Bone marrow (tissue), 2 donors: ENCODE data around the gene FXYD4.

Source experiments
- DNase-seq, 2 donors: peaks; one replicate each; lab custom pipeline; 2025; lab: John Stamatoyannopoulos, UW

The FXYD4 gene

DNA sequence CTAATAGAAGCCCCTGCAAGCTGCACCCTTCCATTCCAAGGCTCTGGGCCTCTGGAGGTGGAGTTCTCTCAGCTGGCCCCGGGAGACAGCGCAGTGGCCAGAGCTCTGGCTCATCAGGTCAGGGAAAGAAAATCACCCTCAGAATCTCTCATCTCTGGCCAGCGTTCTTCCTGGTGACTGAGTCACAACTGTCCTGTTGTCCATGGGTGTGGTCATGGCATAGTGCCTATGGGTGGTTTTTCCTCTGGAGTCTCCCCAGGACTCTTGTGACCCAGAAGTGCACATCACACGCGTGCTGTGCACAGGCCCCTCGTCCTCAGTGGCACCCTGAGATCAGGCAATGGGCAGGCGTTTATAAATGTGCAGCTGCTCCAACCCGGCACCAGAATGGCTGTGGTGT, 27.4 kb upstream of the FXYD4 start:
- DNase-seq, result no peak

DNA sequence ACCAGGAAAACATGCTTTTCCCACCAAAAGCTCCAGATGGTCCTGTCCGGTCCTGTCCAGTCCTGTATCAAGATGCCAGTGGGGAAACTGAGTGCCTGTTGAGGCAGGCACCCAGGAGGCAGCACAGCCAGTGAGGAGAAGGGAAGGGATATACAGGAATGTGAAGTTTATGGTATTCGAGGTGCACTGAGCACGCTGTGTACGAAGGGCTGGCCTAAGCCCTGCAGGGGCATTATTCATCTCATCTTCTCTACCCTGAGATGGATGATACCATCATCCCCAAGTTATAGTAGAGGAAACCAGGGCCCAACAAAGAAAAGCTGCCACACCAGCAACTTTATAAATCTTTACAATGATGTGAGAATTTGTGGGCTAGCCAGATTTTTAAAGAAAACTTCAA, 23.4 kb upstream of the FXYD4 start:
- DNase-seq, result no peak

DNA sequence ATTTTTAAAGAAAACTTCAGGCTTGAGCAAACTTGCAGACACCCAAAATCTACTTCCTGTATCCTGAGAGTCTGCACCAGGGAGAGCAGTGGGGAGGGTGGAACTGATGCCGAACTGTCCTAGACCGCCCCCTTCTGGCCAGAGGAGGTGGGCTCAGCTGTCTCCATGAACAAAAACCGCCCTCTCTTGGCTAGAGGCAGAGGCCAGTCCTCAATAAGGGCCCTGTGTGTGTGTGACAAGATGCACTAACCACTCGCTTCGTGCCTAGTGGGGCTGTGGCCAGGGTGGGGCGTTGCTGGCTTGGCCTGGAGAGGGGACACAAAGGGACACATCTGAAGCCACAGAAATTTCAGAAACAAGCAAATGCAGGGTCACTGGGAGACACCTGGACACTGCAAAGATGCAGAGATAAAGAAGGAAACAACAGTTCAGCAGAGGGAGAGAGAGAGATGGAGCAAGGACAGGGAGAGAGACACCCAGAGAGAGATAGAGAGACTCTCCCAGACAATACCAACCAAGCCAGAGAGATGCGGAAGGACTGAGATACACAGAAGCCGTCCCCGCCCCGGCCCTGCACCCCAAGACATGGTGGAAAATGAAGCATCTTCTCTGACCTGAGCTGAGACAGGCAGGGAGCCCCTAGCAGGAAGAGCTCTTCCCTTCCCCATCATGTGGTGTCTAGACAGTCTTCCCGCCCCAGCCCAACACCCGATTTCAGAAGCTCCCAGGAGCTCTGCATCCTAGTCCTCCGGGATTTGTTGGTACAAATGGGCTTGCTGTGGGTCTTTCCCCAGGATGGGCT, 22.7 kb upstream of the FXYD4 start:
- peak; percentile 47 to 92 for DNase-seq

DNA sequence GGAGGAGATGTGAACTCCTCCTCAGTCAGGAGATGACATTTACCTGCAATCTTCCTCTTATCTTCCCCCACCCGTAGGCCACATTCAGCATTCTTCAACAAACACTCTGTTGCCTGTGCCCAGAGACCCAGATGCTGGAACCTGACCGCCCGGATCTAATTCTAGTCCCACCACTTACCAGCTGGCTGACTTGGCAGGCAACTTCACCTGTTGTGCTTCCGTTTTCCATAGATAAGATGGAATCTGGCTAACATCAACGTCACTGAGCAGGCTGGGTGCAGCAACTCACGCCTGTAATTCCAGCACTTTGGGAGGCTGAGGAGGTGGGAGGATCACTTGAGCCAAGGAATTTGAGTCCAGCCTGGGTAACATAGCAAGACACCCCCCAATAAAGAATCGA, 21.3 kb upstream of the FXYD4 start:
- no peak for DNase-seq

DNA sequence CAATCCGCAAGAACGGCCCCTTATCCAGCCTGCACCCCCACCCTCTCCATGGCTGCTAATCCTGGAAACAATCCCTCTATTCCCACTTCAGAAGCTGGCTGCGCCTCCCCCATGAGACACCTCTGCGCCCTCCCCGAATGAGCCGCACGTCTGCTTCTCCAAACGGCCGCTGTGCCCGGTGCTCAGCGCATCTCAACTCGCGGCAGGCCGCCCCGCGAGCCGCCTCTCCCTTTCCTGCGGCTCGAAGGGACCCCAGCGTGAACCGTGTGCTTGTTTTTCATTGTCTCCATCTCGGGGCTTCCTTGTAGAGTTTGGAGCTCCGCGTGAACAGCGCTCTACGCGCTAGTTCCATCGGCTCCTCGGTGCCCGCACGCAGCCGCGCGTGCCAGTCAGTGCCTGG, 20.8 kb upstream of the FXYD4 start:
- DNase-seq, result no peak

DNA sequence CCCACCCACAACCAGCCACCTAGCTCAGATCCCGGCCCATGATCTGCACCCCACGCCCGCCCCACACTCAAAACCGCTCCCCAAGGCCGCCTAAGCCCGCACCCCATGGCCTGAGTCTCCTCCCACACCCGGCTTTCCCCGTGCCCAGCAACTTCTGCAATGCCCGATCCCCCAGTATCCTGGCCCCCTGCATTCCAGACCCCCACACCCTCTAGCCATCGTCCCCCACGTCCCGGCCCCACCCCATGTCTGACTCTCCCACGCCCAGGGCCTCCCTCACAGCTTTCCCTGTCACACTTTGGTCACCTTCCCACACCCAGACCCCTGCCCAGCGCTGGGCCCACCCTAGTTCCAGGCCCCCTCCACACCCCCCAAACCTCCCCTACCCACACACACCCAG, 20.1 kb upstream of the FXYD4 start:
- DNase-seq, result no peak

DNA sequence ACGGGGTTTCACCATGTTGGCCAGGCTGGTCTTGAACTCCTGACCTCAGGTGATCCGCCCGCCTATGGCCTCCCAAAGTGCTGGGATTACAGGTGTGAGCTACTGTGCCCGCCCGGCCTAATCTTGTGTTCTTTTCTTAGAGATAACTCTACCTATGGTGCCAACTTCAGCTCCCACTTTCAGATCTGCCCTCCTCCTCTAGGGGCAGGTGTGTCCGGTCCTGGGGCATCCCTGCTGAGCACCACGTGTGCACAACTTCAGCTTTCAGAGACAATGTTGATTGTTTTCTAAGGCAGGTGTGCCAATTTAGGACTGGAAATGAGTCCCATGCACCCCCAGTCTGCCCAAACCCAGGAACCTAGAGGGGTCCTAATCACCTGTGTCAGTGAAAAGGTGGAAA, 18.5 kb upstream of the FXYD4 start:
- no peak for DNase-seq

DNA sequence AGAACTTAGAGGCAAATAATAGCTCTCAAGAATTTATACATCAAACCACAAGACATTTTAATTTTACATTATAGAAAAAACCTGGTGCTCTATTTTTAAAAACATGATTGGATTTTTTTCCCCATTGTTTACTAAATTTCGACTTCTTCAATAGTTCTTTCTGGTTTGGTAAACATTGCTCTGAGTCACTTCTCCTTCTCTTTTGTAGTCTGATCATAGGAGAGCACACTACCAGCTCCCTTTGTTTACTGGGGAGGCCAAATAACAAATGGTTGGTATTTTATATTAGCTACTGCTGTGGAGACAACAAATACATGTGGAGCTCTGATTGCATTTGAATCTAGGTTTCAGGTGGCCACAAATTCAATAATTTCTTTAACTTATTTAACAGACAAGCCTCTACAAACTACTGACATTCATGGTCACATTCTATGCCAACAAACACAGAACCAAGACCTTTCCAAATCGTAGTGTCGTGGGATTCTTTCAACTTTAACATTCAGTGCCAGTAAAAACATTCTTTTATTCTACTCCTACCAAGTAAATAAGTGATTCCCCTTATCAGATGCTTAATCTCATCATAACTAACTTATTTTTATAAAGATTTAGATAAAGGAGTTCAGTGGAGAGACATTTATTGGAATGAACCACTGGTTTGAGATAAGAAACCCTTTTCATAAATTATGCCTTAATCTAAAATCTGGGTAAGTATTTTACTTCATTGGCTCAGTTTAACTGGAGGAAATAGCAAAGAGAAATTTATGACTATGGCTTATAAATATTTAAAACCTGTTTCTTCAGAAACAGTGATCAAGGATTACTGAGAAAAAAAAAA, 17.7 kb upstream of the FXYD4 start:
- DNase-seq, result no peak

DNA sequence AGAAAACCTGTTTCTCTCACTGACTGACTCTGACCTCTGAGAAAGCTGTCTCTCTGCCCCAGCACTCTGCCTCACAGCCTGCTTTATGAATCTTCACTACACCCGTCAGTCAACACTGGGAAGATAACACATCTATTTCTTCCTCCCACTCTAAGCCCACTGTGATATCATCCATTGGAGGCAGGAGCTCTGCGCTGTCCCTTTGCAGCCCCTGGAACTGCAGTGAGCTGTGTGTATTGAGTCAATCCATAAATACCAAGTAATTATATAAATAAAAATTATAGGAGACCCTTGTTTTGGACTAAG, 17.2 kb upstream of the FXYD4 start:
- DNase-seq, result no peak

DNA sequence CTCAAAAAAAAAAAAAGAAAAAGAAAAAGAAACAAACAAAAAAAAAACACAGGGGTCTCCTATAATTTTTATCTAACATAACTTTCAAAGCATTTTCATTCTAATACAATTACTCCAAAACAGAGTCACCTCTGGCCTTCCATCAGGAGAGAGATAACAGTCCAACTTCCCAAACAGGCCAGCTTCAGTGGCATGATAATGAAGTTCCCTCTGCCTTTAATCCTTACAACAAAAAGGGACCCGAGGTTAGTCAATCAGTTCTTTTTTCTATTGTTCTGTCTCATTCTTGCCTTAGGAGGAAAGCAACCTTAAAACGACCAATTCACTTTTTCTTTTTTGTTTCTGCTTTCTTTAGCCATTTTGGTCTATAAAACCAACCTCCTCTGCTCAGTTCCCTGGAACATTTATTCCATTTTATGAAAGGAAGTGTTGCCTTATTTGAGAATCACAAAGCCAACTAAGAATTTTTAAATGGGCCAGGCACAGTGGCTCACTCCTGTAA, 16.5 kb upstream of the FXYD4 start:
- no peak for DNase-seq

DNA sequence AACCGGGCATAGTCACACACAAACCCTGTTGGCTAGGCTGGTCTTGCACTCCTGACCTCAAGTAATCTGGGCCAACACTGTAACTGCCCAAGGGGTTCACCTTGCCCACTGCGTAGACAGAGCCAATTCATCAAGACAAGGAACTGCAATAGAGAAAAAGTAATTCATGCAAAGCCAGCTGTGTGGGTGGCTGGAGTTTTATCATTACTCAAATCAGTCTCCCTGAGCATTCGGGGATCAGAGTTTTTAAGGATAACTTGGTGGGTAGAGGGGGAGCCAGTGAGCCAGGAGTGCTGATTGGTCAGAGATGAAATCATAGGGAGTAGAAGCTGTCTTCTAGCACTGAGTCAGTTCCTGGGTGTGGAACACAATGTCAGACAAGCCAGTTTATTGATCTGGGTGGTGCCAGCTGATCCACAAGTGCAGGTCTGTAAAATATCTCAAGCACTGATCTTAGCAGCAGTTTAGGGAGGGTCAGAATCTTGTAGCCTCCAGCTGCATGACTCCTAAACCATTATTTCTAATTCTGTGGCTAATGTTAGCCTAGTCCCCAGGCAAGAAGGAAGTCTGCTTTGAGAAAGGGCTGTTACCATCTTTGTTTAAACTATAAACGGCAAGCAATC, 15.6 kb upstream of the FXYD4 start:
- DNase-seq, result no peak

DNA sequence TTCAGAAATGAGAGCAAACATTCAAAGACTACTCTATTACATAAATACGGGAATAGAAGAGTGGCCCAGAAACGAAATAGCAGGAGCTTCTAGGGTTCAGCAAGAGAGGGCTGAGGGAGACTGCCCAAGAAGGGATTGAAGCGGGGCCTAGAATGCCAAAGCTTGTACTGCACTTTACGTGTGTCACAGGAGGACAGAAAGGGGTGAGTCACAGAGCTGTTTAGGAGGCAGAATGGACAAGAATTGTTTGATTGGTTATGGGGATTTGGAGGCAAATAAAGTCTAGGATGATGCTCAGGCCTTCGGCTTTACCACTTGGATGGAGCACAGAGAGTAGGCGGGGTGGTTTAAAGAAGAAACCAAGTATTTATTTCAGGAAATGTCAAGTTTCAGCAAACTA, 11.3 kb upstream of the FXYD4 start:
- no peak for DNase-seq

DNA sequence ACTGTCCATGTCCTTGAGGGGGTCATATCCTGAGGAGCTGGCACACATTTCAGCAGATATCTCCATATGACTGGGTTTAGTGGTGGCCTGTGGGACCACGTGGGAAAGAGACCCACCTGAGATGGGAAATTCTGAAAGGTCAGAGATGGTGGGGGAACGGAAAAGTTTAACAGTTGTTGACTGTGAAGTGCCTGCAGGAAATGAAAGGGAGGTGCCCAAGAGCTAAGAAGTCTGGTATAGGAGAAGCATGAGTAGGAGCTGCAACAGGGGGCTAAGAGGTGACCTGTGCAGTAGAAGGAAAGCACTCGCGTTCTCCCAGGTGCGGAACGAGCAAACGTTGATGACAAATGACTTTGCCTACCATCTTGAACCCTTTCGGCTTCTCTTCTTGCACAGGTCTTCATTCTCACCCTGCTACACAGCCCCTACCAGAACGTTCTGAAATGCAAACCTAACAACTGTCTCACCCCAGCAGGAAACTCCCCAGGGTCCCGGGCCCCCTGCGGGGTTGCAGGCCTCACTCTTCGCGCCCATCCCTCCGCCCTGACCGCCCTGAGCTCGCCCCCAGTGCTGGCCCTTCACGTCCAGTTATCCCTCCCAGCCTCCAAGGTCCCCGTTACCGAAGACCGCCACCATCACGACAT, 9.8 kb upstream of the FXYD4 start:
- no peak for DNase-seq

DNA sequence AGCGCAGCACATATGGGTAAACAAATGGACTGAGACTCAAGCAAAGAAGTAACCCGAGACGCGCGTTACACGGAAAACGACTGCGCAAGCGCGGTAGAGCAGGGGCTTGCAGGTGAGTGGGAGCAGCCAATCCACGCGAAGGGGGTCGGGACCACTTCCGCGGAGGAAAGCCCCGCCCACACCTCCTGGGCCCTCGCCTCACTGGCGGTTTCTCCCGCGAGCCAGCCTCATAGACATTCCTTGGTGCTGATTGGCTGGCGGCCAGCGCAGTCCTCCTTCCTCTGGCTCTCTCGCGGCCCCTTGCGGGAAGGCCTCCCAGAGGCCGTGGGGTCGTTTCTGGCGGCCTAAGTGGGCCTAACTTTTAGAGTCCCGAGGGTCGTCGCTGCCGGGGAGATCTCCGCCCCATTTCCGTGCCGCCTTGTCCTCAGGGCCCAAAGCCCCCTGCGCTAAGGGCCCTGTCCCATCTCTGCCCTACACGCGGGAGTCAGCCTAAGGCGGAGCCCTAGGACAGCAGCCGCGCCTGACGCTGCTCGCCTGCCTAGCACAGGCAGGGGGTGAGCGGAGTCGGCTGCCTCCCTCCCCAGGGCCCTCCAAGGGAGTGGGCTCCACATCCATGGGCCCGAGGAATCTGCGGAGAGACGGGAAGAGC, 9.1 kb upstream of the FXYD4 start:
- peak; percentile 52 to 93 for DNase-seq

DNA sequence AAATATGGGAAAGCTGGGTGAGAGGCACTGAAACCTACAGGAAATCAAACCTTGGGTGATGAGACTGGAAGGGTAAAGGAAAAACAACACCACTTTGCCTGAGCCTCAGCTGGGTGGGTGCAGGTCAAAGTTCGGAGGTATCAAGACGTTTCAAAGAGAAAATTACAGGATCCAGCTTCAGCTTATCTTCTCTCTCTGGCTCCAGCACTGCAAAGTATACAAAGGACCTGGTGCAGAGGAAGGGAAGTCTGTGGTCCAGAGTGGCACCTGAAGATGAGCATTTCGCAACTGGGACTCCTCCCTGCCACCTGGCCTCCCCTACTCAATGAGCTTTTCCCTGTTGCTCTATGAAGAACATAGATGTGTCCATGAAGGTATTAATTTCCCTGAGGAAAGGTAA, 6.4 kb upstream of the FXYD4 start:
- no peak for DNase-seq

DNA sequence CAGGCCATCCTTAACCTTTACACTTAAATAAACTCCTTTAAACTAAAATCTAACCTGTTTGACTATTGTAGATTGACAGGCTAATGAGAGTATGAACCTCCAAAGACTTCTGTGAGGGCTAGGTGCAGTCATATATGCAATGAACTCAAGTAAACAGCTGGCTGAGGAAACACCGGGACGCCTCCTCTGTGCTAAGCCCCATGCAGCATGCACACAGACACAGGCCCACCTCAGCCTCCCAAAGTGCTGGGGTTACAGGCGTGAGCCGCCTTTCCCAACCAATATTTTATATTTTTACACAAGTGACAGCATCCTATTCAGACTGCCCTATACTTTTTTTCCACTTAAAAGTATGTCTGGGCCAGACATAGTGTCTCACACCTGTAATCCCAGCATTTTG, 1.5 kb upstream of the FXYD4 start:
- DNase-seq, result no peak

DNA sequence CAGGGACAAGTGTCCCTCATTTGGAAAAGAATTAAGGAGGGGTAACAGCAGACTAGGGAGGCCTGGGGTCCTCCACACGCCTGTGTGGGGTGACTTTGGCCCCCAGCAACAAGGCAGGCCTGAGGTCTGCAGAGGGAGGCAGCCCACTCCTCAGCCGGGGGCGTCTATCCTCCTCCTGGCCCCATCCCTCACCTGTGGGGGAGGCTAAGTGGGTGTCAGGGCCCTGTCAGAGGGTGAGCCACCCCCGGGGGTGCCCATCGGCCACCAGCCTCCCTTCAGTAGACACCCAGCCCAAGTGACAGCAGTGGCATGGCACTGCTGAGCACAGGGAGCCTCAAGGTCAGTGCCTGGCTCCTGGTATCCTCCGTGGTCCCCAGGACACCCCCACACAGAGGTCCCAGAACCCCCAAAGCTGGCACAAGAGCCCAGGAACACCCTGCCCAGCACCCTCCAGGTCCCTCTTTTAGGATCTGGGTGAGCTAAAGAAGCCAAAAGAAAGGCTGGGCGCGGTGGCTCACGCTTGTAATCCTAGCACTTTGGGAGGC, 693 bp upstream of the FXYD4 start:
- DNase-seq, result no peak

DNA sequence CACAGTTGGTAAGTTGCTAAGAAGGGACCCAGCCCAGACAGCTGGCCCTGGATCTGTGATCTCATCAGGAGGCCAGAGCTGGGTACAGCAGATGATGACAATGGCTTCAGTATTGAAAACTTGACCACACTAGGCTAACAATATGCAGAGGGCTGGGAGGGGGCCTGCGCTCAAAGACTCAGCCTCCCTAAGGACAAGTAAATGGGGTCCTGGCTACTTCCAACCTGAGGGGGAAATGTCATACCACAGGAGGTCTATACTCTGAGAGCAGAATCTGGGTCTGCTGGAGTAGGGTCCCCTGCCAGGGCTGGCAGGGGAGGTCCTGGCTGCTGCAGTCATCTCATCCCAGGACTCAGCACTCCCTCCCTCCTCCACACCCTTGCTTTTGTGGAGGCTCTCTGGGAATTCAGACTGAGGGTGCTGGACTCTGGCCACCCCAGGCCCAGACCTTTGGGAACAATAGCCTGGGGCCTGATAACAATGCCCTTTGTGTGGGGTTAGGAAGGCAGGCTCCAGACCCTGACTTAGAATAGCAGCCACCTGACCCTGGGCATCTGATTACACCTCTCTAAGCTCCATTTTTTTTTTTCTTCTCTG, 1.4 kb downstream of the FXYD4 start:
- DNase-seq, result no peak

DNA sequence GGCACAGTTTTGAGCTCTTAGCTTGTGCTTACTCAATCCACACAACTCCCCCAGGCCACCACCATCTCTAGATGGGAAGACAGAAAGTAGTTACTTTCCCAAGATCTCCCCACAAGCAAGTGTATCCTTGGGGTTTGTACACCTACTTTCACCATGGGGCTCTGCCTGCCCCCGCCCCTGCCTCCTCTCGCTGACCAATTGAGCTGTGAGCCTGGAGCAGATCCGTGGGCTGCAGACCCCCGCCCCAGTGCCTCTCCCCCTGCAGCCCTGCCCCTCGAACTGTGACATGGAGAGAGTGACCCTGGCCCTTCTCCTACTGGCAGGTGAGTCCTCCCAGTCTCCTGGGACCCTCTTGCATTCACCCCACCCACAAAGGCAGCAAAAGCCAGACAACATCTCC, 2.0 kb downstream of the FXYD4 start:
- no peak for DNase-seq

DNA sequence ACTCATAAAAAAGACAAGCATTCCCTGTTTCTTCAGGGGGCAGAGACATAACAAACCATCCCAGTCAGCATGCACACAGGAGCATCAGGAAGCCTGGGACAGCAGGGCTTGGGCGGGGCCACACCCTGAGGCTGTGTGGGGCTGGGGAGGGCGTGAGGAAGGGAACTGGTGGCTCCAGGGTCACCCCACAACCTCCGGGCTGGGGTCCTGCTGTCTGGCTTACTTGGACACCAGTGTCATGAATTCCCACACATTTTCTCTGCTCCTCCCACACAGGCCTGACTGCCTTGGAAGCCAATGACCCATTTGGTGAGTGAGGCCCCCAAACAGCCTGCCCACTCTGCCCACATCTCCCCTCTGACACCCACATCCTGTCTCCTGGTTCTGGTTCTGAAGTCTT, 2.8 kb downstream of the FXYD4 start:
- no peak for DNase-seq

DNA sequence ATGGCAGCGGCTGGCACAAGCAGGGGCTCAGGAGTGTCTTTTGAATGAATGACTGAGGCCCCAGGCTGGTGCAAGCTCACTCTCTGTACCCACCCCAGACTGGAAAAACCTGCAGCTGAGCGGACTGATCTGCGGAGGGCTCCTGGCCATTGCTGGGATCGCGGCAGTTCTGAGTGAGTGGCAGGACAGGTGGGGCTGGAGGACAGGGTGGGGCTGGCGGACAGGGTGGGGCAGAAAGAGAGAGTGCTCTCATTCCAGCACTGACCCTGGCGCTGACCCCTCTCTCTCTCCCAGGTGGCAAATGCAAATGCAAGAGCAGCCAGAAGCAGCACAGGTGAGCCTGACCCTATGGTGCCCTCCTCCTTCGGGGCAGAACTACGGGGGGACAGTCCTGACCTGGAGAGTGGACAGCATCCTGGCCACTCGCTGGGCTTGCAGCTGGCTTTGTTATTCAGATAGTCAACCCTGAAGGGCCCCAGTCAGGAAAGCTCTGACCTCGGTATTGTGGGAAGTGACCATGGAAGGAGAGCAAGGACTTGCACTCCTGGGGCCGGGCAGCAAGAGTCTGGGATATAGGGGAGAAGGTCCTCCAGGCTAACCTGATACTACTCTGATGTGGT, 4.1 kb downstream of the FXYD4 start:
- DNase-seq, result no peak
